Ascending aorta (tissue), 2 donors: Measurements from ENCODE around the gene TXK. TPM values are rescaled to one million over a fixed set of nuclear protein-coding genes. Genes with fewer than 3 reads are reported as not detected.

Experiments
- DNase-seq, 2 donors: peaks; one replicate each; pipeline ENCODE4 v3.0.0-alpha.2; 2019; ENCODE audit warnings: low spot score in 2 of 2
- H3K27ac ChIP-seq, 2 donors: fragments of 200-600 bp; sonication (generic); one replicate each; pipeline ENCODE4 v1.5.1; 2016 to 2017; ENCODE audit warnings: mild to moderate bottlenecking in 1 of 2
- H3K27me3 ChIP-seq: fragments of 200-600 bp; sonication (generic); one replicate; pipeline ENCODE4 v1.5.1; 2017
- H3K36me3 ChIP-seq, 2 donors: fragments of 200-600 bp; sonication (generic); one replicate each; pipeline ENCODE4 v1.5.1; 2016
- H3K4me1 ChIP-seq, 2 donors: fragments of 200-600 bp; sonication (generic); one replicate each; pipeline ENCODE4 v1.5.1; 2016 to 2017; ENCODE audit warnings: mild to moderate bottlenecking in 1 of 2
- H3K4me3 ChIP-seq, 2 donors: fragments of 200-600 bp; sonication (generic); one replicate each; pipeline ENCODE4 v1.5.1; 2016 to 2017; ENCODE audit warnings: mild to moderate bottlenecking in 1 of 2
- H3K9me3 ChIP-seq, 2 donors: fragments of 200-600 bp; sonication (generic); one replicate each; pipeline ENCODE4 v1.5.1; 2016
- intact Hi-C: fragments of 100-400 bp; cut with DNase I; formaldehyde crosslinking; loops from one replicate; pipeline ENCODE4 v1.15.1; 2023
- total RNA-seq: library from RNA; depleted of rRNA; stranded (reverse); fragments of >200 nt; gene quantifications from one replicate; pipeline ENCODE4 v1.1.0, GENCODE V29; 2016
- TF ChIP-seq, protein P1 (sequence below), 3 experiments: fragments of 200-600 bp in 2 of 3; fragments of 450-650 bp in 1 of 3; sonication (generic) in 2 of 3; IDR thresholded peaks; one replicate each; pipeline ENCODE4 v1.5.1; 2016 to 2019; ENCODE audit warnings: antibody characterized with exemption in 3 of 3, mild to moderate bottlenecking in 1 of 3, moderate library complexity in 1 of 3

Gene TXK
- total RNA-seq, 1 donor from 2014 or later, result not detected

DNA sequence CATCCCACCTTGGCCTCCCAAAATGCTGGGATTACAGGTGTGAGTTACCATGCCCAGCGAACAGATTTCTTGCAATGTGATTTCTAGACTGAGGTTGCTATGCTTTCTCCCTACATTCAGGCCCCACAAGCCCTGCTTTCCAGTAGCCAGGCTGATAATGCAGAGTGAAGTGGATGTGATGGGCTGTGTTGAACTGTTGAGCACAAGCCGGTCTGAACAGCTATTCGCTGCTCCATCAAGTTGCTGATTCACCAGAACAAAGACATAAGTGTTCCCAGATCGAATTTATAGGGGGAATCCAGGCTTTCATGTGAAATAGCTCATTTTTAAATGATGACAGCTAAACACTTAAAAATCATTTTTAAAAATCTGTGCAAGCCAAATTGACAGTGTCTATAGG is 109.5 kb downstream of the TXK start:
- H3K9me3 ChIP-seq, result no peaks in the 10 kb centered on the region
- no peak overlapping the region for H3K4me3 ChIP-seq
- intact Hi-C loops, result no loop called here
- H3K4me1 ChIP-seq, result no peaks in the 10 kb centered on the region
- no peaks in the 10 kb centered on the region for H3K27me3 ChIP-seq
- no peak for DNase-seq
- TF ChIP-seq, protein P1, sequence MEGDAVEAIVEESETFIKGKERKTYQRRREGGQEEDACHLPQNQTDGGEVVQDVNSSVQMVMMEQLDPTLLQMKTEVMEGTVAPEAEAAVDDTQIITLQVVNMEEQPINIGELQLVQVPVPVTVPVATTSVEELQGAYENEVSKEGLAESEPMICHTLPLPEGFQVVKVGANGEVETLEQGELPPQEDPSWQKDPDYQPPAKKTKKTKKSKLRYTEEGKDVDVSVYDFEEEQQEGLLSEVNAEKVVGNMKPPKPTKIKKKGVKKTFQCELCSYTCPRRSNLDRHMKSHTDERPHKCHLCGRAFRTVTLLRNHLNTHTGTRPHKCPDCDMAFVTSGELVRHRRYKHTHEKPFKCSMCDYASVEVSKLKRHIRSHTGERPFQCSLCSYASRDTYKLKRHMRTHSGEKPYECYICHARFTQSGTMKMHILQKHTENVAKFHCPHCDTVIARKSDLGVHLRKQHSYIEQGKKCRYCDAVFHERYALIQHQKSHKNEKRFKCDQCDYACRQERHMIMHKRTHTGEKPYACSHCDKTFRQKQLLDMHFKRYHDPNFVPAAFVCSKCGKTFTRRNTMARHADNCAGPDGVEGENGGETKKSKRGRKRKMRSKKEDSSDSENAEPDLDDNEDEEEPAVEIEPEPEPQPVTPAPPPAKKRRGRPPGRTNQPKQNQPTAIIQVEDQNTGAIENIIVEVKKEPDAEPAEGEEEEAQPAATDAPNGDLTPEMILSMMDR (IDR thresholded peaks at IDR 0.05), result no peak
- no peaks in the 10 kb centered on the region for H3K36me3 ChIP-seq
- no peak overlapping the region for H3K27ac ChIP-seq

GRCh38 chr4:48022192-48022799 is 111.8 kb downstream of the TXK start:
- no peaks in the 10 kb centered on the region for H3K9me3 ChIP-seq
- no peak overlapping the region for H3K27ac ChIP-seq
- no peaks in the 10 kb centered on the region for H3K4me1 ChIP-seq
- no peaks in the 10 kb centered on the region for H3K36me3 ChIP-seq
- H3K4me3 ChIP-seq, result no peak overlapping the region
- intact Hi-C loops, result no loop called here
- no peaks in the 10 kb centered on the region for H3K27me3 ChIP-seq
- DNase-seq, result no peak
- TF ChIP-seq, protein P1 (IDR thresholded peaks at IDR 0.05), result no peak

GRCh38 chr4:48021100-48021499 is 113.0 kb downstream of the TXK start:
- H3K4me1 ChIP-seq, result peaks cover 0 to 2% of the 10 kb centered on the region in 2 donors
- DNase-seq, result no peak
- no peaks in the 10 kb centered on the region for H3K9me3 ChIP-seq
- no peaks in the 10 kb centered on the region for H3K36me3 ChIP-seq
- H3K27me3 ChIP-seq, result no peaks in the 10 kb centered on the region
- TF ChIP-seq, protein P1 (IDR thresholded peaks at IDR 0.05), result no peak
- H3K27ac ChIP-seq, result no peak overlapping the region
- intact Hi-C loops, result no loop called here
- no peak overlapping the region for H3K4me3 ChIP-seq

- Histone ChIP-seq H3K9me3 (no peaks in the 10 kb centered on the region), H3K27me3 (no peaks in the 10 kb centered on the region), H3K4me1 (peaks cover 0 to 2% of the 10 kb centered on the region in 2 donors), H3K4me3 (no peak overlapping the region), H3K27ac (no peak overlapping the region), H3K36me3 (no peaks in the 10 kb centered on the region)
- DNase-seq, result no peak
- intact Hi-C loops, result loop anchor here (5.0 kb wide), 2 partner anchors 69 to 119 kb away; no protein-coding TSS in a partner anchor
- TF ChIP-seq, protein P1 (IDR thresholded peaks at IDR 0.05), result no peak
Measured at GRCh38 chr4:48018112-48018511, 115.9 kb downstream of the TXK start.

GRCh38 chr4:48017108-48017571 is 116.9 kb downstream of the TXK start:
- Histone ChIP-seq H3K9me3 (no peaks in the 10 kb centered on the region), H3K36me3 (no peaks in the 10 kb centered on the region), H3K4me3 (peak overlapping the region; percentile 61 to 69), H3K4me1 (peaks cover 0 to 2% of the 10 kb centered on the region in 2 donors), H3K27ac (no peak overlapping the region), H3K27me3 (no peaks in the 10 kb centered on the region)
- TF ChIP-seq, protein P1 (IDR thresholded peaks at IDR 0.05), result no peak
- intact Hi-C loops, result loop anchor here (2.0 to 5.0 kb wide), 3 partner anchors 70 to 120 kb away; partner anchors contain the start of gene NFXL1
- peak in 1 of 2 donors; percentile 79 for DNase-seq

Other genes starting within 250 kb of the TXK start
- 5.2 TPM for gene NFXL1, start 219.7 kb downstream of the TXK start, total RNA-seq
- gene CNGA1, start 117.6 kb downstream of the TXK start, total RNA-seq, result not detected
- gene NIPAL1, start 117.5 kb downstream of the TXK start, total RNA-seq, result 2.0 TPM
- gene TEC, start 135.6 kb upstream of the TXK start, total RNA-seq, result 4.5 TPM
- 26.3 TPM for gene SLAIN2, start 207.3 kb upstream of the TXK start, total RNA-seq